Activated CD8-positive, alpha-beta memory T cell treated with anti-CD3 and anti-CD28 coated beads, Interleukin-2, amount 50 U/mL, for 24 hours (primary cell): ENCODE results near the gene FXYD7.

Experiments used
- DNase-seq: peaks from one replicate; pipeline ENCODE4 v3.0.0-alpha.2; 2020; ENCODE audit errors: extremely low read depth

The FXYD7 gene

GRCh38 chr19:35110974-35111373 lies 32.1 kb upstream of the FXYD7 start:
- DNase-seq, result no peak

GRCh38 chr19:35112995-35113688 lies 29.9 kb upstream of the FXYD7 start:
- DNase-seq, result no peak

GRCh38 chr19:35114353-35115176 lies 28.5 kb upstream of the FXYD7 start:
- DNase-seq, result peak; percentile 28

- DNase-seq, result no peak
Observed at GRCh38 chr19:35115177-35115951, 27.7 kb upstream of the FXYD7 start, which contains the start of gene FXYD3. Gene FXYD3, plus strand, starts transcription at chr19:35115823. Its CDS starts 3,554 bp downstream, at chr19:35119377.

- DNase-seq, result no peak
Observed at GRCh38 chr19:35116072-35116801, 26.8 kb upstream of the FXYD7 start.

GRCh38 chr19:35117116-35117515 lies 25.9 kb upstream of the FXYD7 start:
- DNase-seq, result no peak

GRCh38 chr19:35117799-35118198 lies 25.3 kb upstream of the FXYD7 start:
- no peak for DNase-seq

GRCh38 chr19:35118268-35119020 lies 24.6 kb upstream of the FXYD7 start:
- DNase-seq, result no peak

- DNase-seq, result no peak
Observed at GRCh38 chr19:35119091-35119490, 24.0 kb upstream of the FXYD7 start.

- DNase-seq, result no peak
Observed at GRCh38 chr19:35119578-35120155, 23.4 kb upstream of the FXYD7 start.

GRCh38 chr19:35120492-35120891 lies 22.6 kb upstream of the FXYD7 start:
- no peak for DNase-seq

- DNase-seq, result no peak
Observed at GRCh38 chr19:35120898-35121297, 22.2 kb upstream of the FXYD7 start.

- no peak for DNase-seq
Observed at GRCh38 chr19:35122687-35123551, 20.1 kb upstream of the FXYD7 start.

GRCh38 chr19:35123573-35123972 lies 19.5 kb upstream of the FXYD7 start:
- no peak for DNase-seq

- peak; percentile 53 for DNase-seq
Observed at GRCh38 chr19:35124098-35125060, 18.7 kb upstream of the FXYD7 start.

GRCh38 chr19:35125270-35125717 lies 17.8 kb upstream of the FXYD7 start:
- no peak for DNase-seq

GRCh38 chr19:35125749-35126623 lies 17.1 kb upstream of the FXYD7 start:
- DNase-seq, result no peak
